ENCODE data around the gene LARP1B.
"Not testable (repeated sequence)": the region's sequence is repeated elsewhere in the genome, so short reads cannot be mapped to it uniquely, and the experiment has no call there.

The LARP1B gene

DNA sequence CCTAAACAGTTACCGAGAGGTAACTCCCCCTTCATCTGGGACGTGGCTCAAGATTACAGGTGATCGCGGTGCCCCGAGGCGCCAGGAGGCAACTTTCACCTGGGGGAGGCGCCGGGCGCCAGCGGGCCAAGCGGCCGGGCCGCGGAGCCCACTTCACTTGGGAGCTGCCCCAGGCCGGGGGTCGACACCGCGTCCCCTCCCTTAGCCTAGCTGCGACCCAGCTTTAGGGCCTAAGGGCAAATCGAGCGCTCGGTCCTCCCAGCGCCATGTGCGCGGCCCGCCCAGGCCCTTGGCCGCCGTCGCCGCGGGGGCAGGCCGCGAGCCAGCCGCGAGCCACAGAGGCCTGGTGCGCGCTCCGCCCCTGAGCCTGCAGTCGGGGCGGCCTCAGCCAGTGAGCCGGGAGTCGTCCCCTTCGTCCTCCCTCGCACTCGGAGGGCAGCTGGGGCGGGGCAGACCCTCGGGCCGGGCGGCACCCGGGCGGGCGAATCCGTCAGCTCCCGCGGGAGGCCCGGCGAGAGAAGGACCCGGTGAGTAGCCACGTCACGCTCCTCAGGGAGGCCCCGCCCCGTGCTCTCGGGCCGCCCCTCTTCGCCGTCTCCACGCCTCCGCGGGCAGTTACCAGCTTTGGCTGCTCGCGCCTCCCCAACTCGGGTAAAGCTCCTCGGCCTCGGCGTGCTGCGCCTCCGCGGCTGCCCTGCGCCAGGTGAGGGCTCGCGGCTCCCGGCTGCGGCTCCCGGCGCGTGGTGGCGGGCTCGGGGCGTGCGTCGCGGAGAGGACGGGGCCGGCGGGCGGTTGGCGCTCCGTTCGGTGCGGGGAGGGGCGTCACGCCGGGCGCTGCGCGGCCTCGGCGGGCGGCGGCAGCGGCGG, at the start of gene LARP1B:
Gene LARP1B, plus strand, starts transcription at position 614 of the 867 bp plus-strand sequence. CDS start 13,640 bp downstream, outside the sequence.
- peak; percentile 97 for DNase-seq

- no peak for DNase-seq
These were observed 35.8 kb upstream of the LARP1B start for GRCh38 chr4:128025319-128025718.

GRCh38 chr4:128029907-128030306, 31.2 kb upstream of the LARP1B start:
- no peak for DNase-seq

GRCh38 chr4:128031756-128032384, 29.2 kb upstream of the LARP1B start:
- no peak for DNase-seq

GRCh38 chr4:128039568-128039967, 21.5 kb upstream of the LARP1B start:
- DNase-seq = no peak

DNA sequence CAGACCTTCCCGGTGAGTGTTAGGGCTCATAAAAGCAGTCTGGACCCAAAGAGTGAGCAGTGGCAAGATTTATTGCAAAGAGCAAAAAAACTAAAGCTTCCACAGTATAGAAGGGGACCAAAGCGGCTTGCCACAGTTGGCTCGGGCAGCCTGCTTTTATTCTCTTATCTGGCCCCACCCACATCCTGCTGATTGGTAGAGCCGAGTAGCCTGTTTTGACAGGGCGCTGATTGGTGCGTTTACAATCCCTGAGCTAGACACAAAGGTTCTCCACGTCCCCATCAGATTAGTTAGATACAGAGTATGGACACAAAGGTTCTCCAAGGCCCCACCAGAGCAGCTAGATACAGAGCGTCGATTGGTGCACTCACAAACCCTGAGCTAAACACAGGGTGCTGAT, 14.1 kb upstream of the LARP1B start:
- DNase-seq = not testable (repeated sequence)

GRCh38 chr4:128047514-128047913, 13.6 kb upstream of the LARP1B start:
- DNase-seq = not testable (repeated sequence)

GRCh38 chr4:128051229-128051628, 9.9 kb upstream of the LARP1B start:
- not testable (repeated sequence) for DNase-seq

GRCh38 chr4:128054907-128055306, 6.2 kb upstream of the LARP1B start:
- DNase-seq = not testable (repeated sequence)

DNA sequence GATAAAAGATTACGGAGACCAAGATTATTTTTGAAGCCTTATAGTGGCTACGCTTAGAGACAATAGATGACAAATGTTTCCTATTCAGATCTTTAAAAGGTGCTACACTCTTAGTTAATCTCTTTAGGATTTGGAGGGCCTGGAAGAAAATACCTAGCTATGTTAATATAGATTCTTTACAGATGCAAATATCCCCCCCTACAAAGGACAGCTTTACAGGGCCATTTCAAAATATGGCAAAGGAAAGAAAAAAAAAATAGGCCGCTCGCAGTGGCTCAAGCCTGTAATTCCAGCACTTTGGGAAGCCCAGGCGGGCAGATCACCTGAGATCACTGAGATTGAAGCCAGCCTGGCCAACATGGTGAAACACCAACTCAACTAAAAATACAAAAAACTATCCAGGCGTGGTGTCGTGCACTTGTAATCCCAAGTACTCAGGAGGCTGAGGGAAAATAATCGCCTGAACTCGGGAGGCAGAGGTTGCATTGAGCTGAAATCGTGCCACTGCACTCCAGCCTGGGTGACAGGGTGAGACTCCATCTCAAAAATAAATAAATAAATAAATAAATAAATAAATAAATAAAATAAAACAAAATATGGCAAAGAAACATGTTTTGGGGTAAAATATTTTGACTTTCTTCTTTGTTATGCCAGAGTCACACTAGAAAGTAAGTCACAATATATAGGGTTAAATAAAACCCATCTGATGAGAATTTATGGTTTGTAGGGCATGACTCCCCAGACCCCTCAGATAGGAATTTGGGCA, 5.5 kb upstream of the LARP1B start:
- not testable (repeated sequence) for DNase-seq

GRCh38 chr4:128056396-128056795, 4.7 kb upstream of the LARP1B start:
- no peak for DNase-seq

DNA sequence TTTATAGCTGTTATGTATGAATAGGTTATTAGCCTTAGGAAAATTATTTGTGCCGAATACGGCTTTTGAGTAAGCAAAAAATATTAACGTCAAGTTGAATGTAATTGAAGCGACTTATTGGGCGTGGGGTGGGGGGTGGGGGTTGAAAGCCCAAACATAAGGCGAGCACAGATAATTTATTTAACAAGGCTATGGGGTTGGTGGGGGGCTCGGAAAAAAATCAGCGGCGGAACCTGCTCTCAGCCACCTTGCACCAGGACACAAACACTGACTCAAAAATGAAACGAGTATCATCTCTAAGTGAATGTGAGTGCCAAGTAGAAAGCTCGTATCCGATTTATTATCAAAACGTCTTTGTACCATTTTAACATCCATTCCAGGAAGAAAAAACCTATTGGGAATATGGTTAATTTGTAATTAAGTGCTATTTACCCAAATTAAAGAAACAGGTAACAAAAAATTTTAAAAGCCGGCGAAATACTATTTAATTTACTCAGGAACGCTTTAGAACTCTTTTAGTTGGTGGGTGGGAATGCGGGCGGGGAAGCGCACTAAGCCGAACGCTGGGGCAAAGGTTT, 902 bp upstream of the LARP1B start:
- peak; percentile 2 for DNase-seq

DNA sequence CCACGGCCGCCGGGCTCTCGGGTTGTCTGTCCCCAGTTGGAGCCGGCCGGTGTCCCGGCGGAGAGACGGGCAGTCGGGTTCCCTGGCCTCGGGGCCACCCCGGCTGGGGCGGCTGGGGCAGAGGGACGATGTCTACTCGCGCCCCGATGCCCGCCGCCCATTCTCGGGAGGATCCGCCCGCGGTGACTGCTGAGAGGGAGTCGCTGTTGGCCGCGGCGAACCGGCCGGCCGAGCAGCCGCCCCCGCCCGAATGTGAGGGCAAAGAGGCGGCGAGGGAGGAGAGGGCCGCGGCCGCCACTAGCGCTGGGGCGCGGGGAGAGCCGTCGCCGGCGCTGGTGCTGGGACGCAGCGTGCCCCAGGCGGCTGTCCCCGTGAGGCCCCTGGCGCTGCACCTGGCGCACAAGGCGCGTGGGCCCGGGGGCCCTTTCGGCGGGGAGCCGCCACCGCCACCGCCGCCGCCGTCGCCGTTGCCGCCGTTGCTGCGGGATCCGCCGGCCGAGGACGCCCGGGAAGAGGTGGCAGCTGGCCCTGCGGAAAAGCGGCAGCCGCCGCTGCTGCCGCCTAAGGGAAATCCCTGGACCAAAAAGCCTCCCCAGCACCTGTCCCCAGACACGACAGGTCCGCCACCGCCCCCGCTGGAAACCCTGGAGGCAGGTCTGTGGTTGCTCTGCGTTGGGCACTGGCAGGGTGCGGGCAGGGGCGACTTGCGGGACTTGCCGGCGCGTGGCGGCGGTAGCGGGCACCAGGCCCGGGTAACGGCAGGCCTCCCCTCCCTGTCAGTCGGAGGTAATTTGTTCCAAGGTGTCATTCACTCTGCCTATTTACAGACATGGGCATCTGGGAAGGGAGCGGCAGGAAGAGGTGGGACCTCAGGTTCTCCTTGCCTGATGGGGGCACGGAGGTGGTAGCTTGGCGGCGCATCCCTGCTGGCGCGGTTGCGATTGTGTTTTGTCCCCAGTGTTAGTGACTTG, 739 bp downstream of the LARP1B start:
- peak; percentile 55 for DNase-seq

- DNase-seq = not testable (repeated sequence)
These were observed 5.3 kb downstream of the LARP1B start for GRCh38 chr4:128066453-128066820.

DNA sequence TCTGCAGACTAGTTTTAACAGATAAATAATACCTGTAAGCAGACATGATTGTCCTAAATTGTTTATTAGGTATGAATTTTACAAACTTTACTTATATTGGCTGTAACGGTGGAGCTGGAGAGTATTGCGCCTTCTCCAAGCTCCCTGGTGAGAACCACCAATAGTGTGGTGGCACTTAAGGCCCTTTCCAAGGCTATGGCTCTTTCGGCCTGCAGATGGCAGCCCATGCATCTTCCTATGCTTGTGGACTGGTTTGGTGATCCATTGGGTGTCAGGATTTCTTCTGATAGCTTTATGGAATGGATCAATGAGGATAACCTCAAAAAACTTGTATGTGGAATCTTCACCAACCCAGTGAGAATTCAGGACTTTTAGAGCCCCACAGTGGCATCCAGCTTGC, 7.8 kb downstream of the LARP1B start:
- peak; percentile 23 for DNase-seq

DNA sequence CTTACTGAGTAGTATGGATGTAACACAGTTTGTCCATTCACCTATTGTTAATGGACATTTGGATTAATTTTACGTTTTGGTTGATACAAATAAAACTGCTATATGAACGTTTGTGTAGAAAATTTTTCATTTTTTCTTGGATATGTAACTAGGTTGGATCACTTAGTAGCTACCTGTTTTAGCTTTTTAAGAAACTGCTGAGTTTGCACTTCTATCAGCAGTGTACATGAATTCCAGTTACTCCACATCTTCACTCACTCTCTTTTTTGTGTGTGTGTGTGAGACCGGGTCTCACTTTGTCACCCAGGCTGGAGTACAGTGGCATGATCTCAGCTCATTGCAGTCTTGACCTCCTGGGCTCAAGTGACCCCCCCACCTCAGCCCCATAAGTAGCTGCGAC, 15.4 kb downstream of the LARP1B start:
- DNase-seq = no peak

DNA sequence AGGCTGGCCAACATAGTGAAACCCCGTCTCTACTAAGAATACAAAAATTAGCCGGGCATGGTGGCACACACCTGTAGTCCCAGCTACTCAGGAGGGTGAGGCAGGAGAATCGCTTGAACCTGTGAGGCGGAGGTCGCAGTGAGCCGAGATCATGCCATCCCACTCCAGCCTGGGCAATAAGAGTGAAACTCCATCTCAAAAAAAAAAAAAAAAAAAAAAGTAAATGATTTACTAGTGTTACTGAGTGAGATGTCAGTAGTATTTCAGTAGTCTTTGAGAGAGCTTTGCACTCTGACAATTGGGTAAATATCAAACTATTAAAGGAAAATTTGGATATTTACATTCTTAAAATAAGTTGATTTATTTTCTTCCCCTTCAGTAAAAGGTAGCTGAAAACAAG, 34.2 kb downstream of the LARP1B start:
- not testable (repeated sequence) for DNase-seq

DNA sequence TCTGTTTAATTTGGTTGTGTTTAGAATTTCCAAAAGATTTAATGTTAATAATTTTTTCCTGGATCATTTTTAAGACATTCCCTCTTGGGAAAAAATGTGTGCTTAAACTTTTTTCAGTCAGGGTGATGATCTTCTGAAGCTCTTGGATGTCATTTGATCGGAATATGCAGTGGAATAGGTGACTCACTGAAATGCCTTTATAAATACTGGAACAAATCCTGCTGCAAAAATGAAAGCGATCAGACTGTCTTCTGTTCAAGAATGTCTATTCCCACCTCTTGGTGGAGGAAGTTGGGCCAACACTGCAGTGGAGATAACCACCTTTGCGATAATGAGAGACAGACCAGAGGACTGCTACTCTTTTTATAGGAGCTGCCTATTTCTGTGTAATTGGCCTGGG, 46.7 kb downstream of the LARP1B start:
- no peak for DNase-seq

DNA sequence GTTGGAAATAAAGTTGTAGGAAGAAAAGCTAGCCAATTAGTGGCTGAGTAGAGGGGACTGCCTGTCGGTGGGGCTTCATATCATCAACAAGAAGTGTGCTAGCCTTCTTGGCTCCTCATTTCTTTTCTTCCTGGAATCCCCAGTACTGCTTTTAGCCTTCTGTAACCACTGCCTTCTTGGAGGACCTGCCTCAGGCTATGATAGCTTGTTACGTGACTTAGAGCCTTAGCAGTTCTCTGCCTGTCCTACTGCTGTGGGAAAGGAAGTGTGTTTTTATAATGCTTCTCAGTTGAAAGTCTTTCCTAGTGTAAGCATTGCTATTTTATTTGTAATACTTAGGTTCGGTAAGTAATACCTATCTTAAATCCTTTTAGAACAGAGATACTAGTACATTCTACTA, 61.9 kb downstream of the LARP1B start:
- DNase-seq = no peak

DNA sequence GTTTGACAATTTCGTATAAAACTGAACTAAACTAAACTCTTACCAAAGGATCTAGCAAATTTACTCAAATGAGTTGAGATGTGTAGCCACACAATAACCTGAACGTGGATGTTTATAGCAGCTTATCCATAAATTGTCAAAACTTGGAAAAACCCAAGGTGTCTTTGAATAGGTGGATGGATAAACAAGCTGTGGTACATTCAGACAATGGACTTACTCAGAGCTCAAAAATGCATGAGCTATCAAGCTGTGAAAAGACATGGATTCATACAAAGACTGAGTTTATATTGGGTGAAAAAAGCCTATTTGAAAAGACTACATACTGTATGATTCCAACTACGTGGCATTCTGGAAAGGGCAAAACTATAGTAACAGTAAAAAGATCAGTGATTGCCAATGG, 69.5 kb downstream of the LARP1B start:
- DNase-seq = no peak

DNA sequence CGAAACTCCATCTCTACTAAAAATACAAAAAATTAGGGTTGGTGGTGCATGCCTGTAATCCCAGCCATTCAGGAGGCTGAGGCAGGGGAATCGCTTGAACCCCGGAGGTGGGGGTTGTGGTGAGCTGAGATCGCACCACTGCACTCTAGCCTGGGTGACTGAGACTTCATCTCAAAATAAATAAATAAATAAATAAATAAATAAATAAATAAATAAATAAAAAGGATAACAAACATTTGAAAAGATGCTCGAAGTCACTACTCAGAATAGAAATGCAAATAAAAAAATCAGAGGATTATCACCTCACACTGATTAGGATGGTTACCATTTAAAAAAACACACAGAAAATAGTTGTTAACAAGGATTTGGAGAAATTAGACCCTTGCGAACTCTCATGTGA, 73.8 kb downstream of the LARP1B start:
- DNase-seq = no peak

DNA sequence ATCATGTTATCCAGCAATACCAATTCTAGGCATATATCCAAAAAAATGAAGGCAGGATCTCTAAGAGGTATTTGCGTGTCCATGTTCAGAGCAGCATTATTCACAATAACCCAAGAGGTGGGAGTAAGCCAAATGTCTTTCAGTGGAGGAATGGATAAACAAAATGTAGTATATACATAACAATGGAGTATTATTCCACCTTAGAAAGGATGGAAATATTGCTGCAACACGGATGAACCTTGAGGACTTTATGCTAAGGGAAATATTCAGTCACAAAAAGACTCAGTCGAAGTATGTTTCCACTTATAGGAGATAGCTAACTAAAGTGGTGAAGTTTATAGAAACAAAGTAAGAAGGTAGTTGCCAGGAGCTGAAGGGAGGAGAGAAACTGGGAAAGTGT, 74.3 kb downstream of the LARP1B start:
- no peak for DNase-seq
